Esophagus squamous epithelium (tissue), 5 donors: ENCODE results near the gene SLC25A42. TPM values are rescaled to one million over a fixed set of nuclear protein-coding genes. Genes with fewer than 3 reads are reported as not detected.

ENCODE experiments used
- DNase-seq: peaks from one replicate; lab custom pipeline; 2025; lab: John Stamatoyannopoulos, UW
- H3K27ac ChIP-seq, 4 donors: fragments of 200-600 bp; sonication (generic); one replicate each; pipeline ENCODE4 v1.5.1; 2016 to 2019; ENCODE audit warnings: mild to moderate bottlenecking in 1 of 4
- H3K27me3 ChIP-seq, 4 donors: fragments of 200-600 bp; sonication (generic); 1 replicate in 3 of 4; 2 replicates in 1 of 4; pipeline versions ENCODE4 v1.5.1 to v1.6.0; 2017 to 2021; ENCODE audit warnings: antibody characterized with exemption in 1 of 4
- H3K36me3 ChIP-seq, 3 donors: fragments of 200-600 bp; sonication (generic); one replicate each; pipeline ENCODE4 v1.5.1; 2016 to 2019
- H3K4me1 ChIP-seq, 3 donors: fragments of 200-600 bp; sonication (generic); one replicate each; pipeline ENCODE4 v1.5.1; 2017 to 2019
- H3K4me3 ChIP-seq, 4 donors: fragments of 200-600 bp; sonication (generic); 1 replicate in 3 of 4; 2 replicates in 1 of 4; pipeline ENCODE4 v1.5.1; 2016 to 2019; ENCODE audit warnings: mild to moderate bottlenecking in 2 of 4, moderate library complexity in 1 of 4
- H3K9me3 ChIP-seq, 3 donors: fragments of 200-600 bp; sonication (generic); one replicate each; pipeline ENCODE4 v1.5.1; 2016 to 2019
- CTCF ChIP-seq, 6 experiments: fragments of 450-650 bp in 4 of 6; fragments of 200-600 bp in 2 of 6; sonication (generic) in 2 of 6; IDR thresholded peaks; one replicate each; pipeline ENCODE4 v1.5.1; 2016 to 2019; ENCODE audit warnings: antibody characterized with exemption in 6 of 6, mild to moderate bottlenecking in 4 of 6, moderate library complexity in 4 of 6
- POLR2A ChIP-seq, 4 donors: fragments of 450-650 bp; IDR thresholded peaks; one replicate each; pipeline ENCODE4 v1.6.1; 2017; ENCODE audit warnings: antibody characterized with exemption in 4 of 4, mild to moderate bottlenecking in 4 of 4, moderate library complexity in 3 of 4
- WGBS, 2 donors: methylation state at CpG; one replicate each; pipeline ENCODE4 v1.1.5; 2018; 5-methylcytosine and 5-hydroxymethylcytosine counted together
- intact Hi-C: fragments of 100-400 bp; cut with DNase I; formaldehyde crosslinking; loops from one replicate; pipeline ENCODE4 v1.15.0; 2022
- total RNA-seq, 4 donors: library from RNA; depleted of rRNA; stranded (reverse); fragments of >200 nt; gene quantifications; one replicate each; pipeline ENCODE4 v1.1.0, GENCODE V29; 2016
- donor health status: DM: yes; HTN: yes; CAD: no.

The SLC25A42 gene
- total RNA-seq, 4 donors from 2014 or later, result 1.7 to 3.8 (median 3.3) TPM

GRCh38 chr19:19026299-19026971, 37.4 kb upstream of the SLC25A42 start:
- no peak for TF ChIP-seq POLR2A (IDR thresholded peaks at IDR 0.05)
- peak in 3 of 6 experiments; percentile 19 to 42 (median 30) for TF ChIP-seq CTCF (IDR thresholded peaks at IDR 0.05)
- no peak overlapping the region for H3K4me3 ChIP-seq
- 38 to 41% methylated on average over 9 to 10 of the region's 10 CpGs for whole genome bisulfite sequencing, 2 donors
- H3K27ac ChIP-seq, result peak overlapping the region; percentile 54 to 84 (median 68)
- intact Hi-C loops, result no loop called here
- no peaks in the 10 kb centered on the region for H3K27me3 ChIP-seq
- H3K36me3 ChIP-seq, result peaks cover 10 to 99% (median 42%) of the 10 kb centered on the region in 3 donors
- H3K9me3 ChIP-seq, result no peaks in the 10 kb centered on the region
- no peak for DNase-seq
- peaks cover 0 to 64% (median 10%) of the 10 kb centered on the region in 3 donors for H3K4me1 ChIP-seq

- 78 to 88% methylated on average over 4 of the region's 4 CpGs for WGBS, 2 donors
- intact Hi-C loops, result no loop called here
- no peak for DNase-seq
- no peak overlapping the region for H3K4me3 ChIP-seq
- H3K36me3 ChIP-seq, result peaks cover 10 to 94% (median 42%) of the 10 kb centered on the region in 3 donors
- TF ChIP-seq POLR2A (IDR thresholded peaks at IDR 0.05), result no peak
- H3K9me3 ChIP-seq, result no peaks in the 10 kb centered on the region
- peak overlapping the region in 2 of 4 donors; percentile 82 to 84 for H3K27ac ChIP-seq
- H3K4me1 ChIP-seq, result peaks cover 6 to 64% (median 14%) of the 10 kb centered on the region in 3 donors
- no peaks in the 10 kb centered on the region for H3K27me3 ChIP-seq
Measured at GRCh38 chr19:19027228-19027627, 36.6 kb upstream of the SLC25A42 start.

GRCh38 chr19:19028526-19028925, 35.3 kb upstream of the SLC25A42 start:
- 92% methylated on average over 9 of the region's 9 CpGs for WGBS, 2 donors
- Histone ChIP-seq H3K27ac (no peak overlapping the region), H3K9me3 (no peaks in the 10 kb centered on the region), H3K36me3 (peaks cover 10 to 81% (median 42%) of the 10 kb centered on the region in 3 donors), H3K4me3 (no peak overlapping the region), H3K4me1 (peaks cover 11 to 58% (median 17%) of the 10 kb centered on the region in 3 donors), H3K27me3 (no peaks in the 10 kb centered on the region)
- intact Hi-C loops, result no loop called here
- DNase-seq, result no peak
- TF ChIP-seq POLR2A (IDR thresholded peaks at IDR 0.05) (no peak), CTCF (IDR thresholded peaks at IDR 0.05) (no peak)

DNA sequence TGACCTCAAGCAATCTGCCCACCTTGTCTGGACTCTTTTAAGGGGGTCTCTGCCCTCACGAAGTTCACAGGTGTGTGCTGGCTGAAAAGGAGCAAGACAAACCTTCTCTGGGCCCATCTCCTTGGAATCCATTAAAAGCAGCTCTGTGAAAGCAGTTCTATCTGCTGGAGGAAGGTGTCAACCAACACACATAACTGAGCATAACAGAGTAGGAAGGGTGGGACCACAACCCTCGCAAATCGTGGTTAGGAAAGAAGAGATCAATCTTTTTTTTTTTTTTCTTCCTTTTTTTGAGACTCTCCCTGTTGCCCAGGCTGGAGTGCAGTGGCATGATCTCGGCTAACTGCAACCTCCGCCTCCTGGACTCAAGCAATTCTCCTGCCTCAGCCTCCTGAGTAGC, 31.9 kb upstream of the SLC25A42 start:
- Histone ChIP-seq H3K36me3 (peaks cover 10 to 47% (median 26%) of the 10 kb centered on the region in 3 donors), H3K4me3 (peak overlapping the region in 3 of 4 donors; percentile 81 to 99 (median 95)), H3K27me3 (no peaks in the 10 kb centered on the region), H3K9me3 (no peaks in the 10 kb centered on the region), H3K4me1 (peaks cover 18 to 48% (median 21%) of the 10 kb centered on the region in 3 donors), H3K27ac (peak overlapping the region in 3 of 4 donors; percentile 95 to 99 (median 99))
- 49 to 73% methylated on average over 5 of the region's 5 CpGs for WGBS, 2 donors
- no peak for TF ChIP-seq POLR2A (IDR thresholded peaks at IDR 0.05)
- TF ChIP-seq CTCF (IDR thresholded peaks at IDR 0.05), result no peak
- intact Hi-C loops, result no loop called here
- no peak for DNase-seq

GRCh38 chr19:19032420-19033175, 31.2 kb upstream of the SLC25A42 start:
- 7 to 9% methylated on average over 18 to 19 of the region's 31 CpGs for WGBS, 2 donors
- peaks cover 10 to 40% (median 26%) of the 10 kb centered on the region in 3 donors for H3K36me3 ChIP-seq
- intact Hi-C loops, result no loop called here
- H3K4me1 ChIP-seq, result peaks cover 18 to 44% (median 21%) of the 10 kb centered on the region in 3 donors
- no peaks in the 10 kb centered on the region for H3K9me3 ChIP-seq
- H3K27ac ChIP-seq, result peak overlapping the region; percentile 88 to 99 (median 97)
- DNase-seq, result no peak
- no peak for TF ChIP-seq POLR2A (IDR thresholded peaks at IDR 0.05)
- H3K27me3 ChIP-seq, result no peaks in the 10 kb centered on the region
- peak overlapping the region; percentile 79 to 99 (median 88) for H3K4me3 ChIP-seq

- WGBS, 2 donors, result 0% methylated on average over 25 of the region's 32 CpGs; no CpG with 5 or more reads in 1 of the 2 donors
- TF ChIP-seq POLR2A (IDR thresholded peaks at IDR 0.05) (no peak), CTCF (IDR thresholded peaks at IDR 0.05) (no peak)
- Histone ChIP-seq H3K4me1 (peaks cover 18 to 44% (median 21%) of the 10 kb centered on the region in 3 donors), H3K4me3 (peak overlapping the region; percentile 79 to 99 (median 88)), H3K27me3 (no peaks in the 10 kb centered on the region), H3K36me3 (peaks cover 6 to 35% (median 25%) of the 10 kb centered on the region in 3 donors), H3K9me3 (no peaks in the 10 kb centered on the region), H3K27ac (peak overlapping the region; percentile 88 to 99 (median 97))
- intact Hi-C loops, result no loop called here
- DNase-seq, result no peak
Measured at GRCh38 chr19:19033176-19033425, 30.7 kb upstream of the SLC25A42 start.
